SK-N-SH (cell line): ENCODE results near the gene HRH2. TPM values are rescaled to one million over a fixed set of nuclear protein-coding genes. Genes with fewer than 3 reads are reported as not detected.

Experiments used
- CTCF ChIA-PET: fragments of 300-600, 350-600 bp; formaldehyde crosslinking; extraction: SDS; loops from one replicate; lab custom pipeline; 2021; lab: Yijun Ruan, JAX
- POLR2A ChIA-PET: fragments of 350-600 bp; sonication (Branson Sonifier 250); formaldehyde crosslinking; extraction: SDS; loops from one replicate; lab custom pipeline; 2020; ENCODE audit warnings: antibody characterized with exemption, inconsistent platforms; lab: Yijun Ruan, JAX
- DNase-seq: peaks from one replicate; pipeline ENCODE4 v3.0.0; 2012
- H2AFZ ChIP-seq: fragments of 200-600 bp; sonication (generic); 2 replicates; pipeline ENCODE4 v1.8.1; 2016; ENCODE audit warnings: antibody characterized with exemption, mild to moderate bottlenecking, low read depth
- H3F3A ChIP-seq: fragments of 200-600 bp; sonication (generic); replicated peaks from 2 replicates; pipeline ENCODE3; 2016; ENCODE audit warnings: antibody characterized with exemption, mild to moderate bottlenecking; ENCODE audit not compliant: insufficient read depth
- H3K27ac ChIP-seq, 2 experiments: fragments of 200-500 bp in 1 of 2; fragments of 200-600 bp in 1 of 2; sonication (Bioruptor generic) in 1 of 2; sonication (generic), shearing (Covaris generic) in 1 of 2; 2 replicates each; pipeline versions ENCODE4 v1.5.1 to v1.6.1; 2014 to 2016; ENCODE audit warnings: low read depth in 2 of 2, inconsistent platforms in 1 of 2, low read length in 1 of 2, mild to moderate bottlenecking in 1 of 2, mixed read lengths in 1 of 2
- H3K27me3 ChIP-seq: fragments of 200-600 bp; sonication (generic), shearing (Covaris generic); 2 replicates; pipeline ENCODE4 v1.6.1; 2016; ENCODE audit warnings: mixed run types; ENCODE audit not compliant: insufficient read depth
- H3K36me3 ChIP-seq, 2 experiments: fragments of 200-500 bp in 1 of 2; fragments of 200-600 bp in 1 of 2; sonication (Bioruptor generic) in 1 of 2; sonication (generic) in 1 of 2; replicated peaks in 1 of 2; 2 replicates each; pipeline versions ENCODE3 to v1.5.1; 2014 to 2016; ENCODE audit warnings: low read length in 1 of 2, mild to moderate bottlenecking in 1 of 2; ENCODE audit not compliant: insufficient read depth in 2 of 2, control insufficient read depth in 1 of 2
- H3K4me1 ChIP-seq, 2 experiments: fragments of 200-500 bp in 1 of 2; fragments of 200-600 bp in 1 of 2; sonication (Bioruptor generic) in 1 of 2; sonication (generic), shearing (Covaris generic) in 1 of 2; 2 replicates each; pipeline versions ENCODE4 v1.5.1 to v1.6.1; 2014 to 2016; ENCODE audit warnings: low read depth in 1 of 2, low read length in 1 of 2, mixed run types in 1 of 2; ENCODE audit not compliant: insufficient read depth in 2 of 2, control insufficient read depth in 1 of 2
- H3K4me2 ChIP-seq: fragments of 200-600 bp; sonication (generic), shearing (Covaris generic); 2 replicates; pipeline ENCODE4 v1.6.1; 2017; ENCODE audit warnings: mixed run types
- H3K4me3 ChIP-seq, 2 experiments: fragments of 200-500 bp in 1 of 2; fragments of 200-600 bp in 1 of 2; sonication (Bioruptor generic) in 1 of 2; sonication (generic), shearing (Covaris generic) in 1 of 2; 2 replicates each; pipeline versions ENCODE4 v1.5.1 to v1.8.1; 2014 to 2016; ENCODE audit warnings: low read depth in 2 of 2, inconsistent platforms in 1 of 2, low read length in 1 of 2, mild to moderate bottlenecking in 1 of 2, mixed read lengths in 1 of 2, moderate library complexity in 1 of 2
- H3K79me2 ChIP-seq: fragments of 200-600 bp; sonication (generic); 2 replicates; pipeline ENCODE4 v1.8.1; 2017; ENCODE audit warnings: mild to moderate bottlenecking; ENCODE audit not compliant: insufficient read depth
- H3K9ac ChIP-seq: fragments of 200-600 bp; sonication (generic); 2 replicates; pipeline ENCODE4 v1.6.1; 2017; ENCODE audit warnings: mixed run types
- H3K9me2 ChIP-seq: fragments of 200-600 bp; sonication (generic); 2 replicates; pipeline ENCODE4 v1.6.1; 2017; ENCODE audit warnings: mixed run types
- H3K9me3 ChIP-seq: fragments of 200-600 bp; sonication (generic); 2 replicates; pipeline ENCODE4 v1.6.1; 2017; ENCODE audit warnings: mixed run types, mild to moderate bottlenecking, moderate library complexity
- H4K20me1 ChIP-seq: fragments of 200-600 bp; sonication (generic); 2 replicates; pipeline ENCODE4 v1.6.1; 2017; ENCODE audit warnings: mild to moderate bottlenecking, mixed run types; ENCODE audit not compliant: insufficient read depth
- FOXJ3 ChIP-seq: sonication (generic); formaldehyde crosslinking; IDR thresholded peaks from 2 replicates; pipeline ENCODE4 v1.5.1; 2020; ENCODE audit warnings: mild to moderate bottlenecking, missing genetic modification reagents
- FOXM1 ChIP-seq: IDR thresholded peaks from 2 replicates; pipeline ENCODE4 v1.4.0; 2012; ENCODE audit warnings: low read depth, mild to moderate bottlenecking
- IRF3 ChIP-seq: fragments of 150-350 bp; IDR thresholded peaks from 2 replicates; pipeline ENCODE4 v1.6.1; 2016; ENCODE audit warnings: mild to moderate bottlenecking, low read depth, low read length
- JUND ChIP-seq: IDR thresholded peaks from 2 replicates; pipeline ENCODE4 v1.4.0; 2012
- NRF1 ChIP-seq: IDR thresholded peaks from 2 replicates; pipeline ENCODE4 v1.6.1; 2012; ENCODE audit warnings: low read depth, mild to moderate bottlenecking, low read length
- PBX3 ChIP-seq: IDR thresholded peaks from 2 replicates; pipeline ENCODE4; 2012
- RCOR1 ChIP-seq: fragments of 150-350 bp; IDR thresholded peaks from 2 replicates; pipeline ENCODE4 v1.6.1; 2017; ENCODE audit warnings: antibody characterized with exemption, low read length
- RFX5 ChIP-seq: IDR thresholded peaks from 2 replicates; pipeline ENCODE4 v1.6.1; 2012; ENCODE audit warnings: mild to moderate bottlenecking, improper control_type of control experiment, low read length
- TAF1 ChIP-seq: IDR thresholded peaks from 2 replicates; pipeline ENCODE4 v1.6.1; 2012; ENCODE audit warnings: low read depth, mild to moderate bottlenecking, low read length, moderate library complexity, borderline replicate concordance
- USF1 ChIP-seq: IDR thresholded peaks from 2 replicates; pipeline ENCODE4 v1.4.0; 2012; ENCODE audit warnings: low read depth, borderline replicate concordance
- YY1 ChIP-seq: IDR thresholded peaks from 2 replicates; pipeline ENCODE4 v1.4.0; 2012; ENCODE audit warnings: low read depth, mild to moderate bottlenecking
- ZBTB33 ChIP-seq: IDR thresholded peaks from 2 replicates; pipeline ENCODE4 v1.4.0; 2012; ENCODE audit warnings: low read depth, borderline replicate concordance
- WGBS: methylation state at CpG from one replicate; pipeline ENCODE4 v1.1.6; 2017; ENCODE audit warnings: low lambda C conversion rate; 5-methylcytosine and 5-hydroxymethylcytosine counted together
- polyA plus RNA-seq, 3 experiments: library from polyadenylated mRNA; depleted of rRNA; stranded (reverse); fragments of >200 nt; gene quantifications; 2 replicates each; pipeline ENCODE4 v1.2.3, GENCODE V29; 2012

Gene HRH2
- polyA plus RNA-seq, 1 of the 3 experiments (the other 2 are of a cell fraction): 0.08 TPM

GRCh38 chr5:175692996-175693710 lies 35.3 kb downstream of the HRH2 start:
- no peaks in the 10 kb centered on the region for H4K20me1 ChIP-seq
- no peaks in the 10 kb centered on the region for H3K27me3 ChIP-seq
- no peaks in the 10 kb centered on the region for H3F3A ChIP-seq
- H3K36me3 ChIP-seq: no peaks in the 10 kb centered on the region
- no peaks in the 10 kb centered on the region for H3K79me2 ChIP-seq
- no peak overlapping the region for H2AFZ ChIP-seq
- peaks cover 0 to 3% of the 10 kb centered on the region in 2 experiments; a peak in 1 of 4 replicates for H3K4me1 ChIP-seq
- H3K9me2 ChIP-seq: no peaks in the 10 kb centered on the region
- no peak overlapping the region for H3K27ac ChIP-seq
- H3K9ac ChIP-seq: no peak overlapping the region
- POLR2A ChIA-PET: no interaction called here
- H3K4me2 ChIP-seq: no peak overlapping the region
- H3K4me3 ChIP-seq: no peak overlapping the region
- H3K9me3 ChIP-seq: no peaks in the 10 kb centered on the region
- 56% methylated on average over 9 of the region's 12 CpGs for WGBS
- TF ChIP-seq NRF1 (no peak), FOXJ3 (CRISPR knock-in tag) (no peak), TAF1 (no peak), PBX3 (no peak)
- CTCF ChIA-PET: interaction anchor here (1.1 to 6.8 kb wide), 2 partner anchors 37 to 159 kb away, joined by 5 to 45 read pairs; no protein-coding TSS in a partner anchor
- DNase-seq: no peak

- no peak for DNase-seq
- POLR2A ChIA-PET: no interaction called here
Observed at GRCh38 chr5:175693741-175694140, 35.9 kb downstream of the HRH2 start.

More at GRCh38 chr5:175693741-175694140, 35.9 kb downstream of the HRH2 start:
- H3K9ac ChIP-seq: no peak overlapping the region
- H3K4me1 ChIP-seq: peaks cover 0 to 3% of the 10 kb centered on the region in 2 experiments; a peak in 1 of 4 replicates
- no peaks in the 10 kb centered on the region for H3K27me3 ChIP-seq
- no peak overlapping the region for H3K4me3 ChIP-seq
- WGBS: 58% methylated on average over 5 of the region's 5 CpGs
- H3K9me3 ChIP-seq: no peaks in the 10 kb centered on the region
- TF ChIP-seq RFX5 (no peak), RCOR1 (no peak), JUND (no peak), IRF3 (no peak), TAF1 (no peak), YY1 (no peak), ZBTB33 (no peak), USF1 (no peak), FOXM1 (no peak)
- CTCF ChIA-PET: interaction anchor here (1.1 to 6.8 kb wide), 2 partner anchors 36 to 159 kb away, joined by 5 to 45 read pairs; no protein-coding TSS in a partner anchor
- H3K36me3 ChIP-seq: no peaks in the 10 kb centered on the region
- H3K4me2 ChIP-seq: no peak overlapping the region
- H4K20me1 ChIP-seq: no peaks in the 10 kb centered on the region
- H3F3A ChIP-seq: no peaks in the 10 kb centered on the region
- H3K27ac ChIP-seq: no peak overlapping the region
- H3K79me2 ChIP-seq: no peaks in the 10 kb centered on the region
- H3K9me2 ChIP-seq: no peaks in the 10 kb centered on the region
- H2AFZ ChIP-seq: no peak overlapping the region
